Measurements from ENCODE around the gene PCDHB16. TPM values are rescaled to one million over a fixed set of nuclear protein-coding genes. Genes with fewer than 3 reads are reported as not detected.
"Not testable (repeated sequence)": the region's sequence is repeated elsewhere in the genome, so short reads cannot be mapped to it uniquely, and the experiment has no call there.

PCDHB16 gene
- not detected for total RNA-seq

GRCh38 chr5:141182248-141182647 lies at the start of gene PCDHB16:
Gene PCDHB16 (plus strand): TSS chr5:141182387. CDS start chr5:141182560, 173 bp downstream.
- no peak for ATAC-seq
- peaks cover 22 to 36% of the 10 kb centered on the region in 2 donors for H3K9me3 Mint-ChIP-seq
- H3K27ac Mint-ChIP-seq, result no peak within 1 kb of the TSS
- peaks cover 36 to 43% of the 10 kb centered on the region in 2 donors for H3K36me3 Mint-ChIP-seq
- no peak for DNase-seq (ENCODE audit: low spot score in 2 of 2)

DNA sequence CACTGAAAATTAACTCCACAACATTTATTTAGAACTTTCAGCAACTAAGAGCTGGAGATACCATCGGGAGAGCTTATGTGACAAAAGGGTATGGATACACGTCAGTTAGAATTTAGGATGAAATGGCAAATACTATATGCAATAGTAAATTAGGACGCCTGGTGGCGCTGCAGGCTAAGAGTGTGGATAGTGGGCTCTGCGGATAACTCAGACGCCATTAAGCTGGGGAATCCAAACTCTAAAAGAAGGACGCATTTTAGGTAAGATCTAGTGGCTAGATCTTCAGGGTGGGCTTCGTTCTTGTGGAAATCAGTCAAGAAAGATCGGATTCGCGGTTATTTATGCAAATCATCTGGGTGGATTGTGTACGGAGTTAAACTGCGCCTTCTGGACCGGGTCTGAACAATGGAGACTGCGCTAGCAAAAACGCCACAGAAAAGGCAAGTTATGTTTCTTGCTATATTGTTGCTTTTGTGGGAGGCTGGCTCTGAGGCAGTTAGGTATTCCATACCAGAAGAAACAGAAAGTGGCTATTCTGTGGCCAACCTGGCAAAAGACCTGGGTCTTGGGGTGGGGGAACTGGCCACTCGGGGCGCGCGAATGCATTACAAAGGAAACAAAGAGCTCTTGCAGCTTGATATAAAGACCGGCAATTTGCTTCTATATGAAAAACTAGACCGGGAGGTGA lies 47.0 kb upstream of the PCDHB16 start, which contains the start of gene PCDHB5:
PCDHB5 (plus strand) TSS at position 177 of the 688 bp plus-strand sequence; CDS start at position 406, 229 bp downstream.
- DNase-seq (ENCODE audit: low spot score in 2 of 2) (no peak), ATAC-seq (no peak)
- Mint-ChIP-seq H3K9me3 (peaks cover 13 to 31% of the 10 kb centered on the region in 2 donors), H3K36me3 (peaks cover 28 to 32% of the 10 kb centered on the region in 2 donors), H3K27ac (no peak within 1 kb of the TSS)

GRCh38 chr5:141135718-141136266 lies 46.4 kb upstream of the PCDHB16 start:
- Mint-ChIP-seq H3K27ac (no peak overlapping the region), H3K36me3 (peaks cover 28 to 32% of the 10 kb centered on the region in 2 donors), H3K9me3 (peaks cover 13 to 31% of the 10 kb centered on the region in 2 donors)
- ATAC-seq (no peak), DNase-seq (ENCODE audit: low spot score in 2 of 2) (no peak)

DNA sequence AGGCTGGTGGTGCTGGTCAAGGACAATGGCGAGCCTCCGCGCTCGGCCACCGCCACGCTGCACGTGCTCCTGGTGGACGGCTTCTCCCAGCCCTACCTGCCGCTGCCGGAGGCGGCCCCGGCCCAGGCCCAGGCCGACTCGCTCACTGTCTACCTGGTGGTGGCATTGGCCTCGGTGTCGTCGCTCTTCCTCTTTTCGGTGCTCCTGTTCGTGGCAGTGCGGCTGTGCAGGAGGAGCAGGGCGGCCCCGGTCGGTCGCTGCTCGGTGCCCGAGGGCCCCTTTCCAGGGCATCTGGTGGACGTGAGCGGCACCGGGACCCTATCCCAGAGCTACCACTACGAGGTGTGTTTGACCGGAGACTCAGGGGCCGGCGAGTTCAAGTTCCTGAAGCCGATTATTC lies 44.8 kb upstream of the PCDHB16 start:
- not testable (repeated sequence) for DNase-seq (ENCODE audit: low spot score in 2 of 2); ATAC-seq; H3K27ac Mint-ChIP-seq
- Mint-ChIP-seq H3K9me3 (peaks cover 13 to 31% of the 10 kb centered on the region in 2 donors), H3K36me3 (peaks cover 28 to 32% of the 10 kb centered on the region in 2 donors)

DNA sequence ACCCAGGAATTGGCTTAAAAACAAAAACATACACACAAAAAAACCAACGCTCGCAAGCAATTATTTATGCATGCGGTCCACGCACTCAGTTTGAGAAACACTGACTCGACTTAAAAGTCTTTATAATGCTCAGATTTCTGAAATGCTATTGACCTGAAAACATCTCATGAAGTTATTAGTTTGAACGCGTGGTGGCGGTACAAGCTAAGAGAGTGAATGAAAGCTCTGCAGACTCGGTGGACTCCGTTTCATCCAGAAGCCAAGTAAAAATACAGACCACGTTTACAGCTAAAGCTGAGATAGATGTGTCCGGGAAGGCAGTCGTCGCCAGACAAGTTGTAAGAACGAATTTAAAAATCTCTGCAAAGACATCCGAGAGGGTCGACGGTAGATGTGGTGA lies 32.4 kb upstream of the PCDHB16 start, which contains the start of gene PCDHB6:
PCDHB6 (plus strand) TSS at position 246 of the 400 bp plus-strand sequence. CDS start 201 bp downstream, outside the sequence.
- peaks cover 28 to 30% of the 10 kb centered on the region in 2 donors for H3K36me3 Mint-ChIP-seq
- H3K27ac Mint-ChIP-seq, result no peak within 1 kb of the TSS
- peaks cover 14% of the 10 kb centered on the region in 2 donors for H3K9me3 Mint-ChIP-seq
- ATAC-seq (no peak), DNase-seq (ENCODE audit: low spot score in 2 of 2) (no peak)

DNA sequence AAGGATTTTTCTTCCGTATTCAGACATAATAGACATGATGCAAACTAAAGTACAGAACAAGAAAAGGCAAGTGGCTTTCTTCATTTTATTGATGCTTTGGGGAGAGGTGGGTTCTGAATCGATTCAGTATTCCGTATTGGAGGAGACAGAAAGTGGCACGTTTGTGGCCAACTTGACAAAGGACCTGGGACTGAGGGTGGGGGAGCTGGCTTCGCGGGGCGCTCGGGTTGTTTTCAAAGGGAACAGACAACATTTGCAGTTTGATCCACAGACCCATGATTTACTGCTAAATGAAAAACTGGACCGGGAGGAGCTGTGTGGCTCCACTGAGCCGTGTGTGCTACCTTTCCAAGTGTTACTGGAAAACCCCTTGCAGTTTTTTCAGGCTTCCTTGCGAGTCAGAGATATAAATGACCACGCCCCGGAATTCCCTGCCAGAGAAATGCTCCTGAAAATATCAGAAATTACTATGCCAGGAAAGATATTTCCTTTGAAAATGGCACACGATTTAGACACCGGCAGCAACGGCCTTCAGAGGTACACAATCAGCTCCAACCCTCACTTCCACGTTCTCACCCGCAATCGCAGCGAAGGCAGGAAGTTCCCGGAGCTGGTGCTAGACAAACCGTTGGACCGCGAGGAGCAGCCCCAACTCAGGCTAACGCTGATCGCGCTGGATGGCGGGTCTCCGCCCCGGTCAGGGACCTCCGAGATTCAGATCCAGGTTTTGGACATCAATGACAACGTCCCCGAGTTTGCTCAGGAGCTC lies 31.8 kb upstream of the PCDHB16 start:
- Mint-ChIP-seq H3K9me3 (peaks cover 14% of the 10 kb centered on the region in 2 donors), H3K27ac (no peak overlapping the region), H3K36me3 (peaks cover 30 to 31% of the 10 kb centered on the region in 2 donors)
- DNase-seq (ENCODE audit: low spot score in 2 of 2) (no peak), ATAC-seq (no peak)

GRCh38 chr5:141150993-141151325 lies 31.2 kb upstream of the PCDHB16 start:
- Mint-ChIP-seq H3K9me3 (peaks cover 14 to 17% of the 10 kb centered on the region in 2 donors), H3K27ac (no peak overlapping the region), H3K36me3 (peaks cover 34 to 37% of the 10 kb centered on the region in 2 donors)
- ATAC-seq (no peak), DNase-seq (ENCODE audit: low spot score in 2 of 2) (no peak)

DNA sequence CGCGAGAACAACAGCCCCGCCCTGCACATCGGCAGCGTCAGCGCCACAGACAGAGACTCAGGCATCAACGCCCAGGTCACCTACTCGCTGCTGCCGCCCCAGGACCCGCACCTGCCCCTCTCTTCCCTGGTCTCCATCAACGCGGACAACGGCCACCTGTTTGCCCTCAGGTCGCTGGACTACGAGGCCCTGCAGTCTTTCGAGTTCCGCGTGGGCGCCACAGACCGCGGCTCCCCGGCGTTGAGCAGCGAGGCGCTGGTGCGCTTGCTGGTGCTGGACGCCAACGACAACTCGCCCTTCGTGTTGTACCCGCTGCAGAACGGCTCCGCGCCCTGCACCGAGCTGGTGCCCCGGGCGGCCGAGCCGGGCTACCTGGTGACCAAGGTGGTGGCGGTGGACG lies 30.6 kb upstream of the PCDHB16 start:
- Mint-ChIP-seq H3K36me3 (peaks cover 38 to 43% of the 10 kb centered on the region in 2 donors), H3K9me3 (peaks cover 17 to 23% of the 10 kb centered on the region in 2 donors)
- DNase-seq (ENCODE audit: low spot score in 2 of 2); ATAC-seq; H3K27ac Mint-ChIP-seq: not testable (repeated sequence)

DNA sequence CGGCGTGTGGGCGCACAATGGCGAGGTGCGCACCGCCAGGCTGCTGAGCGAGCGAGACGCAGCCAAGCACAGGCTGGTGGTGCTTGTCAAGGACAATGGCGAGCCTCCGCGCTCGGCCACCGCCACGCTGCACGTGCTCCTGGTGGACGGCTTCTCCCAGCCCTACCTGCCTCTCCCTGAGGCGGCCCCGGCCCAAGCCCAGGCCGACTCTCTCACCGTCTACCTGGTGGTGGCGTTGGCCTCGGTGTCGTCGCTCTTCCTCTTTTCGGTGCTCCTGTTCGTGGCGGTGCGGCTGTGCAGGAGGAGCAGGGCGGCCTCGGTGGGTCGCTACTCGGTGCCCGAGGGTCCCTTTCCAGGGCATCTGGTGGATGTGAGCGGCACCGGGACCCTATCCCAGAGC lies 30.1 kb upstream of the PCDHB16 start:
- not testable (repeated sequence) for H3K27ac Mint-ChIP-seq; DNase-seq (ENCODE audit: low spot score in 2 of 2); ATAC-seq
- Mint-ChIP-seq H3K36me3 (peaks cover 43 to 48% of the 10 kb centered on the region in 2 donors), H3K9me3 (peaks cover 18 to 26% of the 10 kb centered on the region in 2 donors)

DNA sequence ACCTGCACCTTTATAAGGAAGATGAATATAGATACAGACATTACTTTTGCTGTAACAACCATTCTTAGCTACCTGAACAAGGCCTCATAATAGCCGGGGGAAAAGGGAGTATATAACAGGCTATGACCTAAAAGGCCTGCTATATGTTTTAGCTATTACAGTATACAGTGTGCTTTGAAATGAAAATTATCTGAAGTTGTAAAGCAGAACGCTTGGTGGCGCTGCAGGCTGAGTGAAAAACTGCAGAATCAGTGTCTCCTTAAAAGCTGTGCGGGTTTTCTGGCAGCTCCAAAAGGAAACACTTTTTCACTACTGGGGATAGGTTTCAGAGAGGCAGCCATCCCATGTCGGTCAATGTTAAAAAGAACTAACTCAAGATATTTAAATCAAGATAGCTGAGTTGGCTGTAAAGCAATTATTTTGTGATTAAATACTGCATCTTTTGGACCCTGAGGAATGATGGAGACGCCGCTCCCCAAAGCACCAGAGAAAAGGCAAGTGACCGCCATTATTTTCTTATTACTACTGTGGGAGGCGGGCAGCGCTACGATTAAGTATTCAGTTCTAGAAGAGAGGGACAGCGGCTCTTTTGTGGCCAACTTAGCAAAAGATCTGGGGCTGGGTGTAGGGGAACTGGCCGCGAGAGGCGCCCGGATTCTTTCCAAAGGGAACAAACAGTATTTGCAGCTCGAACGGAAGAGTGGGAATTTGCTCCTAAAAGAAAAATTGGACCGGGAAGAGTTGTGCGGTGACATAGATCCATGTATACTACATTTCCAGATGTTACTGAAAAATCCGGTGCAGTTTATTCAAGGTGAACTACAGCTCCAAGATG lies 26.4 kb upstream of the PCDHB16 start:
- Mint-ChIP-seq H3K27ac (no peak overlapping the region), H3K36me3 (peaks cover 40 to 49% of the 10 kb centered on the region in 2 donors), H3K9me3 (peaks cover 20 to 22% of the 10 kb centered on the region in 2 donors)
- ATAC-seq, result no peak
- no peak for DNase-seq (ENCODE audit: low spot score in 2 of 2)

DNA sequence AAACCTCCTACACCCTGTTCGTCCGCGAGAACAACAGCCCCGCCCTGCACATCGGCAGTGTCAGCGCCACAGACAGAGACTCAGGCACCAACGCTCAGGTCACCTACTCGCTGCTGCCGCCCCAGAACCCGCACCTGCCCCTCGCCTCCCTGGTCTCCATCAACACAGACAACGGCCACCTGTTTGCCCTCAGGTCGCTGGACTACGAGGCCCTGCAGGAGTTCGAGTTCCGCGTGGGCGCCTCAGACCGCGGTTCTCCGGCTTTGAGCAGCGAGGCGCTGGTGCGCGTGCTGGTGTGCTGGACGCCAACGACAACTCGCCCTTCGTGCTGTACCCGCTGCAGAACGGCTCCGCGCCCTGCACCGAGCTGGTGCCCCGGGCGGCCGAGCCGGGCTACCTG lies 24.8 kb upstream of the PCDHB16 start:
- not testable (repeated sequence) for ATAC-seq; DNase-seq (ENCODE audit: low spot score in 2 of 2); H3K27ac Mint-ChIP-seq
- Mint-ChIP-seq H3K9me3 (peaks cover 12 to 21% of the 10 kb centered on the region in 2 donors), H3K36me3 (peaks cover 30 to 35% of the 10 kb centered on the region in 2 donors)

- not testable (repeated sequence) for ATAC-seq; H3K27ac Mint-ChIP-seq; DNase-seq (ENCODE audit: low spot score in 2 of 2)
- H3K36me3 Mint-ChIP-seq, result peaks cover 26 to 30% of the 10 kb centered on the region in 2 donors
- peaks cover 9 to 18% of the 10 kb centered on the region in 2 donors for H3K9me3 Mint-ChIP-seq
These were observed 24.3 kb upstream of the PCDHB16 start for GRCh38 chr5:141157901-141158300.

DNA sequence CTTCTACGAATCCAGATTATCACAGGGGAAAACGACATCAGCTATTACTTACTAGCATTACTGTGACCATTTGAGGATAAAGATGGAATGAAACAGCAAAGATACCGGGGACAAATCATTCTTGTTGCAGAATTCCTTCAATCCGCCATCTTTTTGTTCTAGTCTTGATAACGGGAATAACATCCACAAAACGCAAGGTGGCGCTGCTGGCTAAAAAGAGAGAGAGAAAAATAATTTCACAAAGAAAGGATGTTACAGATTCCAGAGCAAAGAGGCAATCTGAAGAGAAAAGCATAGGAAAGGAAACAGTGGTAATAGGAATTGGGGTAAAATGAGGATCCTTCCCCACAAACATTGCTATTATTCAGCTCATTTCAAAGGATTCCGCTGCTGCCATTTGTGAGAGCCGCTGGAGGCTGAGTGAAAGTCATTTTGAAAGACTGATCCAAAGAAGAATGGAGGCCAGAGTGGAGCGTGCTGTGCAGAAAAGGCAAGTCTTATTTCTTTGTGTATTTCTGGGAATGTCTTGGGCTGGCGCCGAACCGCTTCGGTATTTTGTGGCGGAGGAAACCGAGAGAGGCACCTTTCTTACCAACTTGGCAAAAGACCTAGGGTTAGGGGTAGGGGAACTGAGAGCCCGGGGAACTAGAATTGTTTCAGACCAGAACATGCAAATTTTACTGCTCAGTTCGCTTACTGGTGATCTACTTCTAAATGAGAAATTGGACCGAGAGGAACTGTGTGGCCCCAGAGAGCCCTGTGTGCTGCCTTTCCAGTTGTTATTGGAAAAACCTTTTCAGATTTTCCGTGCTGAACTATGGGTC lies 9.6 kb upstream of the PCDHB16 start, which contains the start of gene PCDHB7:
PCDHB7 (plus strand) TSS at position 264 of the 824 bp plus-strand sequence; CDS start at position 456, 192 bp downstream.
- Mint-ChIP-seq H3K36me3 (peaks cover 11 to 24% of the 10 kb centered on the region in 2 donors), H3K9me3 (peaks cover 14 to 18% of the 10 kb centered on the region in 2 donors), H3K27ac (no peak within 1 kb of the TSS)
- ATAC-seq (no peak), DNase-seq (ENCODE audit: low spot score in 2 of 2) (peak in 1 of 2 donors; percentile 22)

DNA sequence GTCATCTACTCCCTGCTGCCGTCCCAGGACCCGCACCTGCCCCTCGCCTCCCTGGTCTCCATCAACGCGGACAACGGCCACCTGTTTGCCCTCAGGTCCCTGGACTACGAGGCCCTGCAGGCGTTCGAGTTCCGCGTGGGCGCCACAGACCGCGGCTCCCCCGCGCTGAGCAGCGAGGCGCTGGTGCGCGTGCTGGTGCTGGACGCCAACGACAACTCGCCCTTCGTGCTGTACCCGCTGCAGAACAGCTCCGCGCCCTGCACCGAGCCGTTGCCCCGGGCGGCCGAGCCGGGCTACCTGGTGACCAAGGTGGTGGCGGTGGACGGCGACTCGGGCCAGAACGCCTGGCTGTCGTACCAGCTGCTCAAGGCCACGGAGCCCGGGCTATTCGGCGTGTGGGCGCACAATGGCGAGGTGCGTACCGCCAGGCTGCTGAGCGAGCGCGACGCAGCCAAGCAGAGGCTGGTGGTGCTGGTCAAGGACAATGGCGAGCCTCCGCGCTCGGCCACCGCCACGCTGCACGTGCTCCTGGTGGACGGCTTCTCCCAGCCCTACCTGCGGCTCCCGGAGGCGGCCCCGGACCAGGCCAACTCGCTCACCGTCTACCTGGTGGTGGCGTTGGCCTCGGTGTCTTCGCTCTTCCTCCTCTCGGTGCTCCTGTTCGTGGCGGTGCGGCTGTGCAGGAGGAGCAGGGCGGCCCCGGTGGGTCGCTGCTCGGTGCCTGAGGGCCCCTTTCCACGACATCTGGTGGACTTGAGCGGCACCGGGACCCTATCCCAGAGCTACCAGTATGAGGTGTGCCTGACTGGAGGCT lies 7.7 kb upstream of the PCDHB16 start:
- Mint-ChIP-seq H3K9me3 (peaks cover 13 to 14% of the 10 kb centered on the region in 2 donors), H3K36me3 (peaks cover 7 to 18% of the 10 kb centered on the region in 2 donors)
- not testable (repeated sequence) for H3K27ac Mint-ChIP-seq; ATAC-seq; DNase-seq (ENCODE audit: low spot score in 2 of 2)
